Measurements from ENCODE around the gene SLC4A4. TPM values are rescaled to one million over a fixed set of nuclear protein-coding genes. Genes with fewer than 3 reads are reported as not detected.

SLC4A4 gene
- total RNA-seq, 1 donor from 2014 or later = 0.32 TPM

- TF ChIP-seq CTCF (IDR thresholded peaks at IDR 0.05) = no peak
- H3K9me3 ChIP-seq = no peaks in the 10 kb centered on the region
- H3K36me3 ChIP-seq = no peaks in the 10 kb centered on the region
- intact Hi-C loops (cut with DNase I) = no loop called here
- no peak overlapping the region for H3K4me3 ChIP-seq
- H3K27ac ChIP-seq = no peak overlapping the region
- no peaks in the 10 kb centered on the region for H3K27me3 ChIP-seq
- no peaks in the 10 kb centered on the region for H3K4me1 ChIP-seq
- no peak for DNase-seq (ENCODE audit: low spot score in 2 of 2)
These were observed 43.5 kb downstream of the SLC4A4 start for GRCh38 chr4:71382125-71382899.

- no peak for TF ChIP-seq CTCF (IDR thresholded peaks at IDR 0.05)
- no peaks in the 10 kb centered on the region for H3K27me3 ChIP-seq
- no peak for DNase-seq (ENCODE audit: low spot score in 2 of 2)
- no peak overlapping the region for H3K27ac ChIP-seq
- no peaks in the 10 kb centered on the region for H3K9me3 ChIP-seq
- intact Hi-C loops (cut with DNase I) = no loop called here
- H3K36me3 ChIP-seq = no peaks in the 10 kb centered on the region
- H3K4me3 ChIP-seq = no peak overlapping the region
- H3K4me1 ChIP-seq = no peaks in the 10 kb centered on the region
These were observed 44.2 kb downstream of the SLC4A4 start for GRCh38 chr4:71382900-71383560.

- no peaks in the 10 kb centered on the region for H3K27me3 ChIP-seq
- intact Hi-C loops (cut with DNase I) = no loop called here
- no peak for DNase-seq (ENCODE audit: low spot score in 2 of 2)
These were observed 45.2 kb downstream of the SLC4A4 start for GRCh38 chr4:71383984-71384383.

GRCh38 chr4:71389149-71389827 is 50.5 kb downstream of the SLC4A4 start:
- H3K27me3 ChIP-seq = no peaks in the 10 kb centered on the region
- TF ChIP-seq CTCF (IDR thresholded peaks at IDR 0.05) = no peak
- H3K36me3 ChIP-seq = no peaks in the 10 kb centered on the region
- intact Hi-C loops (cut with DNase I) = no loop called here
- H3K9me3 ChIP-seq = no peaks in the 10 kb centered on the region
- no peak for DNase-seq (ENCODE audit: low spot score in 2 of 2)
- H3K27ac ChIP-seq = no peak overlapping the region
- H3K4me1 ChIP-seq = no peaks in the 10 kb centered on the region
- no peak overlapping the region for H3K4me3 ChIP-seq

More at GRCh38 chr4:71383984-71384383, 45.2 kb downstream of the SLC4A4 start:
- Histone ChIP-seq H3K36me3 (no peaks in the 10 kb centered on the region), H3K9me3 (no peaks in the 10 kb centered on the region), H3K4me3 (no peak overlapping the region), H3K4me1 (no peaks in the 10 kb centered on the region), H3K27ac (no peak overlapping the region)
- no peak for TF ChIP-seq CTCF (IDR thresholded peaks at IDR 0.05)

- Histone ChIP-seq H3K27ac (no peak overlapping the region), H3K9me3 (no peaks in the 10 kb centered on the region), H3K36me3 (no peaks in the 10 kb centered on the region), H3K27me3 (no peaks in the 10 kb centered on the region), H3K4me3 (no peak overlapping the region), H3K4me1 (no peaks in the 10 kb centered on the region)
- no peak for TF ChIP-seq CTCF (IDR thresholded peaks at IDR 0.05)
- intact Hi-C loops (cut with DNase I) = no loop called here
- no peak for DNase-seq (ENCODE audit: low spot score in 2 of 2)
These were observed 53.3 kb downstream of the SLC4A4 start for GRCh38 chr4:71392109-71392508.

All from ascending aorta (tissue), 2 donors.